Caco-2 (cell line): ENCODE results near the gene SMPX. TPM values are rescaled to one million over a fixed set of nuclear protein-coding genes. Genes with fewer than 3 reads are reported as not detected.

Source experiments
- BruUV-seq: library from RNA; stranded (reverse); fragments of 400-500 nt; replicated peaks from 2 replicates; lab custom pipeline; 2021; lab: Mats Ljungman, UMichigan
- CTCF ChIA-PET: fragments of 300-600 bp; sonication (Branson Sonifier 250); formaldehyde crosslinking; loops from one replicate; lab custom pipeline; 2022; ENCODE audit warnings: antibody characterized with exemption; lab: Charles Lee
- POLR2A ChIA-PET: fragments of 300-600 bp; sonication (Branson Sonifier 250); formaldehyde crosslinking; loops from one replicate; lab custom pipeline; 2022; ENCODE audit warnings: antibody characterized with exemption; lab: Charles Lee
- DNase-seq, 2 experiments: peaks; one replicate each; pipeline versions ENCODE4 v3.0.0 to v3.0.0-alpha.2; 2020 to 2022
- H3K27me3 ChIP-seq: replicated peaks from 2 replicates; pipeline ENCODE4 v1.6.0; 2011; ENCODE audit warnings: low read length; ENCODE audit not compliant: control insufficient read depth, insufficient read depth
- H3K36me3 ChIP-seq: 2 replicates; pipeline ENCODE4 v1.5.1; 2011; ENCODE audit warnings: low read length; ENCODE audit not compliant: control insufficient read depth, insufficient read depth
- H3K4me1 ChIP-seq: fragments of 250-450 bp; sonication (Bioruptor Pico); 2 replicates; pipeline ENCODE4 v1.5.1; 2020; ENCODE audit warnings: mild to moderate bottlenecking
- H3K4me3 ChIP-seq: 2 replicates; pipeline ENCODE4 v1.5.1; 2011; ENCODE audit warnings: low read depth, mild to moderate bottlenecking, control low read depth, low read length
- H3K9me3 ChIP-seq: fragments of 250-450 bp; sonication (Bioruptor Pico); 2 replicates; pipeline ENCODE4 v1.5.1; 2020; ENCODE audit warnings: mild to moderate bottlenecking, moderate library complexity
- H3K27ac Mint-ChIP-seq: one replicate; pipeline ENCODE4 v1.8.0; 2022; ENCODE audit warnings: mixed read lengths; ENCODE audit not compliant: unreplicated experiment
- H3K27me3 Mint-ChIP-seq: one replicate; pipeline ENCODE4 v1.8.0; 2022; ENCODE audit warnings: mixed read lengths; ENCODE audit not compliant: insufficient read depth, unreplicated experiment
- H3K36me3 Mint-ChIP-seq: one replicate; pipeline ENCODE4 v1.8.0; 2022; ENCODE audit warnings: mild to moderate bottlenecking, mixed read lengths; ENCODE audit not compliant: insufficient read depth, unreplicated experiment
- H3K4me1 Mint-ChIP-seq: one replicate; pipeline ENCODE4 v1.8.0; 2022; ENCODE audit warnings: low read depth, mixed read lengths; ENCODE audit not compliant: unreplicated experiment
- H3K4me3 Mint-ChIP-seq: one replicate; pipeline ENCODE4 v1.8.0; 2022; ENCODE audit warnings: mild to moderate bottlenecking, moderate library complexity, mixed read lengths; ENCODE audit not compliant: unreplicated experiment
- H3K9me3 Mint-ChIP-seq: one replicate; pipeline ENCODE4 v1.8.0; 2022; ENCODE audit warnings: mixed read lengths; ENCODE audit not compliant: unreplicated experiment
- CTCF ChIP-seq, 2 experiments: fragments of 200-600 bp in 1 of 2; IDR thresholded peaks; 1 replicate in 1 of 2; 2 replicates in 1 of 2; pipeline versions ENCODE4 v1.5.1 to v1.8.0; 2011 to 2022; ENCODE audit warnings: antibody characterized with exemption in 1 of 2, control low read depth in 1 of 2, inconsistent platforms in 1 of 2, low read depth in 1 of 2, low read length in 1 of 2, mild to moderate bottlenecking in 1 of 2, moderate library complexity in 1 of 2; ENCODE audit not compliant: insufficient read depth in 1 of 2, severe bottlenecking in 1 of 2, unreplicated experiment in 1 of 2
- intact Hi-C: fragments of 100-400 bp; cut with micrococcal nuclease; formaldehyde crosslinking; loops from one replicate; pipeline ENCODE4 v1.10.0; 2022; ENCODE audit not compliant: unreplicated experiment
- total RNA-seq: library from RNA; stranded (reverse); gene quantifications from 2 replicates; pipeline ENCODE4 v1.2.3, GENCODE V29; 2022

The SMPX gene
- total RNA-seq, 1 experiment from 2014 or later = 2.9 TPM

GRCh38 chrX:21662761-21663160 lies 95.2 kb downstream of the SMPX start:
- no peak for DNase-seq
- Histone ChIP-seq H3K36me3 (no peaks in the 10 kb centered on the region), H3K4me3 (no peak overlapping the region), H3K27me3 (no peaks in the 10 kb centered on the region), H3K9me3 (no peaks in the 10 kb centered on the region), H3K4me1 (no peaks in the 10 kb centered on the region)
- Mint-ChIP-seq H3K27me3 (no peaks in the 10 kb centered on the region), H3K27ac (no peak overlapping the region), H3K9me3 (no peaks in the 10 kb centered on the region), H3K4me1 (peaks cover 7% of the 10 kb centered on the region), H3K36me3 (no peaks in the 10 kb centered on the region), H3K4me3 (no peak overlapping the region)
- CTCF ChIA-PET = no interaction called here
- no TSS peak for BruUV-seq
- intact Hi-C loops = no loop called here
- POLR2A ChIA-PET = no interaction called here
- no peak for TF ChIP-seq CTCF (IDR thresholded peaks at IDR 0.05; ENCODE audit: insufficient read depth in 1 of 2, low read depth in 1 of 2, low read length in 1 of 2, severe bottlenecking in 1 of 2, unreplicated experiment in 1 of 2)

GRCh38 chrX:21661316-21661715 lies 96.6 kb downstream of the SMPX start:
- intact Hi-C loops = no loop called here
- Mint-ChIP-seq H3K4me1 (peaks cover 7% of the 10 kb centered on the region), H3K36me3 (no peaks in the 10 kb centered on the region), H3K9me3 (no peaks in the 10 kb centered on the region), H3K4me3 (no peak overlapping the region), H3K27me3 (no peaks in the 10 kb centered on the region), H3K27ac (no peak overlapping the region)
- no peaks in the 10 kb centered on the region for H3K4me1 ChIP-seq
- no peak for DNase-seq
- CTCF ChIA-PET = no interaction called here
- no peaks in the 10 kb centered on the region for H3K9me3 ChIP-seq
- no peaks in the 10 kb centered on the region for H3K36me3 ChIP-seq
- TF ChIP-seq CTCF (IDR thresholded peaks at IDR 0.05; ENCODE audit: insufficient read depth in 1 of 2, low read depth in 1 of 2, low read length in 1 of 2, severe bottlenecking in 1 of 2, unreplicated experiment in 1 of 2) = no peak
- no TSS peak for BruUV-seq
- no peaks in the 10 kb centered on the region for H3K27me3 ChIP-seq
- POLR2A ChIA-PET = no interaction called here
- no peak overlapping the region for H3K4me3 ChIP-seq

- H3K27me3 Mint-ChIP-seq = no peaks in the 10 kb centered on the region
These were observed 97.8 kb downstream of the SMPX start for GRCh38 chrX:21660156-21660555.

More at GRCh38 chrX:21660156-21660555, 97.8 kb downstream of the SMPX start:
- Histone ChIP-seq H3K4me1 (no peaks in the 10 kb centered on the region), H3K4me3 (no peak overlapping the region), H3K27me3 (no peaks in the 10 kb centered on the region), H3K9me3 (no peaks in the 10 kb centered on the region), H3K36me3 (no peaks in the 10 kb centered on the region)
- intact Hi-C loops = no loop called here
- Mint-ChIP-seq H3K4me3 (no peak overlapping the region), H3K9me3 (no peaks in the 10 kb centered on the region), H3K36me3 (no peaks in the 10 kb centered on the region), H3K4me1 (peaks cover 7% of the 10 kb centered on the region), H3K27ac (no peak overlapping the region)
- TF ChIP-seq CTCF (IDR thresholded peaks at IDR 0.05; ENCODE audit: insufficient read depth in 1 of 2, low read depth in 1 of 2, low read length in 1 of 2, severe bottlenecking in 1 of 2, unreplicated experiment in 1 of 2) = no peak
- POLR2A ChIA-PET = no interaction called here
- BruUV-seq = no TSS peak
- CTCF ChIA-PET = no interaction called here
- no peak for DNase-seq
